K562 (cell line): ENCODE results near the gene DNAJC25. TPM values are rescaled to one million over a fixed set of nuclear protein-coding genes. Genes with fewer than 3 reads are reported as not detected.

Source experiments
- BCOR ChIP-seq: fragments of 450-650 bp; IDR thresholded peaks from 2 replicates; pipeline ENCODE4 v1.6.1; 2016
- C11orf30 ChIP-seq: fragments of 450-650 bp; IDR thresholded peaks from 2 replicates; pipeline ENCODE4 v1.6.1; 2016; ENCODE audit warnings: low read depth, mild to moderate bottlenecking
- CBX5 ChIP-seq: IDR thresholded peaks from 2 replicates; pipeline ENCODE4 v1.6.1; 2014; ENCODE audit warnings: low read depth, borderline replicate concordance
- FOXP4 ChIP-seq: sonication (generic); formaldehyde crosslinking; IDR thresholded peaks from 2 replicates; pipeline ENCODE4 v1.8.0; 2022; ENCODE audit warnings: mild to moderate bottlenecking, missing genetic modification reagents, borderline replicate concordance
- GATAD2A ChIP-seq: fragments of 450-650 bp; IDR thresholded peaks from 2 replicates; pipeline ENCODE4 v1.6.1; 2017
- HCFC1 ChIP-seq: IDR thresholded peaks from 2 replicates; pipeline ENCODE4 v1.6.1; 2012; ENCODE audit warnings: low read depth, low read length, improper control_type of control experiment
- HINFP ChIP-seq: fragments of 450-650 bp; conservative IDR thresholded peaks from 2 replicates; pipeline ENCODE4 v1.6.1; 2016; ENCODE audit warnings: missing genetic modification characterization, low read depth, mild to moderate bottlenecking, control low read depth, missing compliant biosample characterization
- HMG20B ChIP-seq: fragments of 250-450 bp; sonication (Bioruptor Pico); IDR thresholded peaks from 2 replicates; pipeline ENCODE4 v1.5.0; 2021; ENCODE audit warnings: mild to moderate bottlenecking
- MAX ChIP-seq: sonication (generic); formaldehyde crosslinking; IDR thresholded peaks from 2 replicates; pipeline ENCODE4 v1.9.0; 2022; ENCODE audit warnings: mild to moderate bottlenecking, missing genetic modification reagents
- MECOM ChIP-seq: fragments of 250-450 bp; sonication (Bioruptor Pico); IDR thresholded peaks from 2 replicates; pipeline ENCODE4 v1.8.0; 2022; ENCODE audit warnings: inconsistent platforms
- MEF2A ChIP-seq: IDR thresholded peaks from 2 replicates; pipeline ENCODE4 v1.6.1; 2011; ENCODE audit warnings: low read depth, mild to moderate bottlenecking, low read length, moderate library complexity; ENCODE audit not compliant: control insufficient read depth
- MXD1 ChIP-seq: fragments of 250-450 bp; sonication (Bioruptor Pico); IDR thresholded peaks from 2 replicates; pipeline ENCODE4 v1.8.0; 2021; ENCODE audit warnings: borderline replicate concordance, mild to moderate bottlenecking, moderate library complexity; ENCODE audit not compliant: poor library complexity, severe bottlenecking
- MYBL2 ChIP-seq, 2 experiments: fragments of 450-650 bp in 1 of 2; sonication (generic) in 1 of 2; formaldehyde crosslinking in 1 of 2; IDR thresholded peaks; 2 replicates each; pipeline versions ENCODE4 v1.6.1 to v1.8.1; 2017 to 2022; ENCODE audit warnings: borderline replicate concordance in 1 of 2, inconsistent platforms in 1 of 2, low read depth in 1 of 2, mild to moderate bottlenecking in 1 of 2, missing genetic modification reagents in 1 of 2, moderate library complexity in 1 of 2
- NFE2 ChIP-seq: IDR thresholded peaks from 2 replicates; pipeline ENCODE4 v1.6.1; 2014; ENCODE audit warnings: antibody characterized with exemption, low read depth
- NR4A1 ChIP-seq, 2 experiments: fragments of 250-450 bp in 1 of 2; fragments of 450-650 bp in 1 of 2; sonication (Bioruptor Pico) in 1 of 2; IDR thresholded peaks; 2 replicates each; pipeline versions ENCODE4 v1.4.0 to v1.6.1; 2016 to 2020; ENCODE audit warnings: mild to moderate bottlenecking in 2 of 2, missing compliant biosample characterization in 1 of 2, missing genetic modification characterization in 1 of 2, moderate library complexity in 1 of 2
- TARDBP ChIP-seq: fragments of 450-650 bp; IDR thresholded peaks from 2 replicates; pipeline ENCODE4 v1.6.1; 2016
- THRA ChIP-seq: fragments of 450-650 bp; IDR thresholded peaks from 2 replicates; pipeline ENCODE4 v1.6.1; 2017; ENCODE audit warnings: mild to moderate bottlenecking, moderate library complexity
- ZBTB26 ChIP-seq: fragments of 450-650 bp; formaldehyde crosslinking; IDR thresholded peaks from 2 replicates; pipeline ENCODE4 v1.4.0; 2022; ENCODE audit warnings: missing genetic modification characterization
- ZKSCAN1 ChIP-seq: fragments of 150-350 bp; IDR thresholded peaks from 2 replicates; pipeline ENCODE4 v1.6.1; 2016; ENCODE audit warnings: low read depth, low read length
- ZNF232 ChIP-seq: sonication (generic); formaldehyde crosslinking; IDR thresholded peaks from 2 replicates; pipeline ENCODE4 v1.8.0; 2022; ENCODE audit warnings: mild to moderate bottlenecking, missing genetic modification reagents
- polyA plus RNA-seq, 8 experiments: library from polyadenylated mRNA; depleted of rRNA in 4 of 8; stranded (reverse) in 5 of 8; unstranded in 3 of 8; fragments of >200 nt; fragmentation: Nextera tagmentation in 2 of 8; fragmentation: Illumina TruSeq in 1 of 8; extraction: Ambion mirVana in 2 of 8; extraction: Trizol in 1 of 8; gene quantifications; 2 replicates each; pipeline versions ENCODE4 v1.2.1 to v1.2.3, GENCODE V29; 2011 to 2014; ENCODE audit warnings: inconsistent platforms in 1 of 8, missing spikeins in 1 of 8
- total RNA-seq, 7 experiments: library from RNA; depleted of rRNA in 6 of 7; stranded (reverse); fragments of >200 nt in 6 of 7; fragmentation: Illumina TruSeq in 2 of 7; extraction: Trizol in 2 of 7; gene quantifications; 2 replicates each; pipeline versions ENCODE4 v1.2.1 to v1.2.3, GENCODE V29; 2011 to 2021; ENCODE audit warnings: low replicate concordance in 1 of 7

Gene DNAJC25
- total and polyA plus RNA-seq, 9 of the 15 experiments (the other 6 are each of a cell fraction or from before 2014, with no cell fraction given), result 3.7 to 11.2 (median 7.1) TPM

- TF ChIP-seq FOXP4, result no peak
- TF ChIP-seq BCOR, result peak; percentile 59
- no peak for TF ChIP-seq THRA
- no peak for TF ChIP-seq MAX (CRISPR knock-in tag)
- no peak for TF ChIP-seq MXD1 (CRISPR knock-in tag)
- no peak for TF ChIP-seq NR4A1 (CRISPR knock-in tag; IDR thresholded peaks at IDR 0.05)
- no peak for TF ChIP-seq NR4A1 (tag; IDR thresholded peaks at IDR 0.05)
- no peak for TF ChIP-seq MYBL2 (IDR thresholded peaks at IDR 0.05; ENCODE audit: low read depth)
- no peak for TF ChIP-seq MYBL2 (CRISPR knock-in tag; IDR thresholded peaks at IDR 0.05; ENCODE audit: borderline replicate concordance)
- no peak for TF ChIP-seq ZNF232 (CRISPR knock-in tag)
- TF ChIP-seq HINFP (tag), result no peak
- TF ChIP-seq C11orf30, result no peak
- 0 out of 2 replicates have a peak, but pooled peaks have one; percentile 13 for TF ChIP-seq TARDBP
- TF ChIP-seq MEF2A, result no peak
- TF ChIP-seq CBX5, result no peak
- no peak for TF ChIP-seq HMG20B
- TF ChIP-seq HCFC1, result peak; percentile 84; the same call in 1 of the 2 replicates
- TF ChIP-seq GATAD2A, result no peak
- peak; percentile 77 for TF ChIP-seq ZKSCAN1
- TF ChIP-seq ZBTB26 (CRISPR knock-in tag), result no peak
- no peak for TF ChIP-seq MECOM
- no peak for TF ChIP-seq NFE2
Measured at GRCh38 chr9:111630964-111631213, 245 bp upstream of the DNAJC25 start (continued).
